ENCODE results near the gene DGKH. TPM values are rescaled to one million over a fixed set of nuclear protein-coding genes. Genes with fewer than 3 reads are reported as not detected.

The DGKH gene
- total RNA-seq, 1 donor from 2014 or later, result 10.3 TPM

DNA sequence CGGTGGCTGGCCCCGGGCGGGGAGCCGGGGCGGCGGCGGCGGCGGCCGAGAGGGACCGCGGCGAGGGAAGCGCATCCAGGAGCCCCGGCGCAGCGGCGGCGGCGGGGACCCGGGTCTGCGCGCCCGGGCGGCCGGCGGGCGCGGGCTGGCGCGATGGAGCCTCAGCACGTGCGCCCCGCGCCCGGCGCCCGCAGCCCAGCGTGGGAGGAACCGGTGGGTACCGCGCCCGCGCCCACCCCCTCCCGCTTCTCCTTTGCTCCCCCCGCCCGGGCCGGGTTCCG lies 7.8 kb upstream of the DGKH start:
- DNase-seq (ENCODE audit: low read depth), result no peak
- TF ChIP-seq, protein P1, sequence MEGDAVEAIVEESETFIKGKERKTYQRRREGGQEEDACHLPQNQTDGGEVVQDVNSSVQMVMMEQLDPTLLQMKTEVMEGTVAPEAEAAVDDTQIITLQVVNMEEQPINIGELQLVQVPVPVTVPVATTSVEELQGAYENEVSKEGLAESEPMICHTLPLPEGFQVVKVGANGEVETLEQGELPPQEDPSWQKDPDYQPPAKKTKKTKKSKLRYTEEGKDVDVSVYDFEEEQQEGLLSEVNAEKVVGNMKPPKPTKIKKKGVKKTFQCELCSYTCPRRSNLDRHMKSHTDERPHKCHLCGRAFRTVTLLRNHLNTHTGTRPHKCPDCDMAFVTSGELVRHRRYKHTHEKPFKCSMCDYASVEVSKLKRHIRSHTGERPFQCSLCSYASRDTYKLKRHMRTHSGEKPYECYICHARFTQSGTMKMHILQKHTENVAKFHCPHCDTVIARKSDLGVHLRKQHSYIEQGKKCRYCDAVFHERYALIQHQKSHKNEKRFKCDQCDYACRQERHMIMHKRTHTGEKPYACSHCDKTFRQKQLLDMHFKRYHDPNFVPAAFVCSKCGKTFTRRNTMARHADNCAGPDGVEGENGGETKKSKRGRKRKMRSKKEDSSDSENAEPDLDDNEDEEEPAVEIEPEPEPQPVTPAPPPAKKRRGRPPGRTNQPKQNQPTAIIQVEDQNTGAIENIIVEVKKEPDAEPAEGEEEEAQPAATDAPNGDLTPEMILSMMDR (conservative IDR thresholded peaks at IDR 0.05; ENCODE audit: low read depth, low read length), result no peak
- H3K4me3 ChIP-seq (ENCODE audit: low read depth, low read length), result peak overlapping the region; percentile 85

DNA sequence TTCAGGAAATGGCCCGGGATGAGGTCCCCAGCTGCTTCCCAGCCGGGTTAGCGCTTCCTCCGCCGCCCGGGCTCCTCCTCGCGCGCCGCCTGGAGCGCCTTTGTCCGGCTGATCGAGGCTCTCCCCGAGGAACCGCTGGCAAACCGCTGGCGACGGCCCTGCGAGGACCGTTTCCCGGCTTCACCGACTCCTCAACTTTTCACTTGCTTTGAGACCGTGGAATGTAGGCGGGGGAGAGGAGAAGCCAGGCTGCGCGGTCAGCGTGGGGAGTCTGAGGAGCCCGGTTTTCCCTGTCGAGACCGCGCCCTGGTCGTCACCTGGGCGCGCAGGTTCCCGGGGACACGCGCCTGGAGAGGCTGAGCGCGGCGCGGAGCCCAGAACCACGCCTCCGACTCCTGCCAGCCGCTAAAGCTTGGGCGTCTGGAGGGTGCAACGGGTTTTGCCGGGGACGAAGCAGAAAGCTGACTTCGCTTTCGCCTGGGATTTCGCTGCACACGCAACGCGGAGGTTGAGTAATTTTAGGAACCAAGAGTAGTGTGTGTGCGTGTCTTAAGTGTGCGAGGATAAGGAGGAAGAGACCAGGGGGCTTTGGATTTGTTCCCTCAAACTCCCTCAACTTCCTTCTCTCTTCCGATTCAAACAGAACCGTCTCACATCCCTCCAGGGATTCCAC lies 7.3 kb upstream of the DGKH start:
- H3K4me3 ChIP-seq (ENCODE audit: low read depth, low read length), result peak overlapping the region; percentile 85
- DNase-seq (ENCODE audit: low read depth), result no peak
- TF ChIP-seq, protein P1 (conservative IDR thresholded peaks at IDR 0.05; ENCODE audit: low read depth, low read length), result no peak

DNA sequence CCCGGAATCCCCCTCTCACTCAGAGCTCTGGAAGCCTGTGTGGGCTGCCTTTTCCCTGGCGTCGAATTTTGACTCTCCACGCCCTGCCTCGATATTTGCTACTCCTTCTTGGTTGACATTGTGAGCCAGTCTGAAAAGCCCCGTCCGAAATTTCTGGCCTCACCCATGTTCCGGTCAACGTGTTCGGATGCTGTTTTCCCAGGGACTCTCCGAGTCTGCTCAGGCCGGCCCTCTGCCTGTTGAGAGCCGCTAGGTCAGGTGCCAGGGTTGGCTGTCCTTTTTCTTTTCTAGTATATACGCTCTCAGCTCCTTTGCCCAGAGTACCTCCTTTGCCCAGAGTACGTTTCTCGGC lies 6.8 kb upstream of the DGKH start:
- TF ChIP-seq, protein P1 (conservative IDR thresholded peaks at IDR 0.05; ENCODE audit: low read depth, low read length), result peak; percentile 62
- no peak for DNase-seq (ENCODE audit: low read depth)
- peak overlapping the region; percentile 85 for H3K4me3 ChIP-seq (ENCODE audit: low read depth, low read length)

DNA sequence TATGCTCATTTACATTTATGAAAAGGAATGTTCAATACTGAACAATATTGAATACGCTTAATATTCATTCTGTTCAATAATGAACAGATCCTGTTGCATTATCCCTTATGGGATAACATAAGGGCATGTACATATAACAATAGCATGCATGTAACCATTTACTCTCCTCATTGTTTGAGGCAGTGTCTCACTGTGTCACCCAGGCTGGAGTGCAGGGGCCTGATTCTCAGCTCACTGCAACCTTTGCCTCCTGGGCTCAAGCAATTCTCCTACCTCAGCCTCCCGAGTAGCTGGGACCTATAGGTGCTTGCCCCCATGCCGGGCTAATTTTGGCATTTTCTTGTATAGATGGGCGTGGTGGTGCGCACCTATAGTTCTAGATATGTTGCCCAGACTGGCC lies 4.8 kb upstream of the DGKH start:
- DNase-seq (ENCODE audit: low read depth), result no peak
- TF ChIP-seq, protein P1 (conservative IDR thresholded peaks at IDR 0.05; ENCODE audit: low read depth, low read length), result no peak
- no peak overlapping the region for H3K4me3 ChIP-seq (ENCODE audit: low read depth, low read length)

DNA sequence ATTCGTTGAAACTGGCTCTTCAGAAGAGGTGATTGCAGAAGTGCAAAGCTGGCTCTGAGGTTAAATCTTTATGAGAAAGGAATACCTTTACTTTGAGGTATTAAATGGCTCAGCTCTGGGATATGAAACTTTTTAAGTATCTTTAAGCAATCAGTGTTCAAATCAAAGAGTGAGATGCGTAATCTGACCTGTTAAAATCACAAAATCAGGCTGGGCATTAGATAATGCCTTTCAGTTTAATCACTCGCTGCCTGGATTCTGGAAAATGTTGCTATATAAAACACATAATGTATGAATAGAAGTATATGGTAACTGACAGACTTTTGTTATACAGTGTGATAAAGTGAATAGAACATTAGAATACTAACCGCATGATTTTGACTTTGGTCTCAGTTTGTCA lies 2.0 kb upstream of the DGKH start:
- TF ChIP-seq, protein P1 (conservative IDR thresholded peaks at IDR 0.05; ENCODE audit: low read depth, low read length), result no peak
- H3K4me3 ChIP-seq (ENCODE audit: low read depth, low read length), result peak overlapping the region; percentile 86
- DNase-seq (ENCODE audit: low read depth), result no peak

- TF ChIP-seq, protein P1 (conservative IDR thresholded peaks at IDR 0.05; ENCODE audit: low read depth, low read length), result no peak
- no peak for DNase-seq (ENCODE audit: low read depth)
- H3K4me3 ChIP-seq (ENCODE audit: low read depth, low read length), result peak overlapping the region; percentile 86
Measured at GRCh38 chr13:42047561-42048341, 697 bp upstream of the DGKH start.
